ENCODE measurements around the gene KCNK4. TPM values are rescaled to one million over a fixed set of nuclear protein-coding genes. Genes with fewer than 3 reads are reported as not detected.

KCNK4 gene
- total and polyA plus RNA-seq, 2 of the 13 experiments (the other 11 are each of a cell fraction or from before 2014, with no cell fraction given) = not detected

- peak; percentile 56 for TF ChIP-seq AGO2 (optimal IDR thresholded peaks at IDR 0.05; ENCODE audit: low read depth, low read length)
- no peak for TF ChIP-seq STAT5B (CRISPR knock-in tag; IDR thresholded peaks at IDR 0.05)
- no peak for TF ChIP-seq ZNF878 (CRISPR knock-in tag; IDR thresholded peaks at IDR 0.05)
- no peak for TF ChIP-seq ZNF713 (CRISPR knock-in tag; IDR thresholded peaks at IDR 0.05)
- peak; percentile 61; the same call in 1 of the 2 replicates for TF ChIP-seq ZNF768 (CRISPR knock-in tag; IDR thresholded peaks at IDR 0.05)
- TF ChIP-seq ELF1 (CRISPR knock-in tag; IDR thresholded peaks at IDR 0.05) = no peak; the same call in 1 of the 2 replicates
- TF ChIP-seq SOX13 (IDR thresholded peaks at IDR 0.05) = no peak
- TF ChIP-seq SOX13 (CRISPR knock-in tag; conservative IDR thresholded peaks at IDR 0.05 in 1 of 2, IDR thresholded peaks at IDR 0.05 in 1 of 2) = no peak
- TF ChIP-seq IKZF1 (IDR thresholded peaks at IDR 0.05) = no peak
- no peak for TF ChIP-seq HNF1A (IDR thresholded peaks at IDR 0.05; ENCODE audit: low read depth)
- TF ChIP-seq HNF1A (CRISPR knock-in tag; IDR thresholded peaks at IDR 0.05; ENCODE audit: borderline replicate concordance) = no peak; the same call in 1 of the 2 replicates
- peak; percentile 81; the same call in 1 of the 2 replicates for TF ChIP-seq ZNF678 (CRISPR knock-in tag; IDR thresholded peaks at IDR 0.05)
- no peak for TF ChIP-seq ZSCAN30 (CRISPR knock-in tag; IDR thresholded peaks at IDR 0.05)
- peak; percentile 72; the same call in 1 of the 2 replicates for TF ChIP-seq ZBTB42 (CRISPR knock-in tag; IDR thresholded peaks at IDR 0.05)
- TF ChIP-seq ZNF704 (CRISPR knock-in tag; IDR thresholded peaks at IDR 0.05; ENCODE audit: borderline replicate concordance) = no peak
- 0 out of 2 replicates have a peak, but pooled peaks have one; percentile 32 for TF ChIP-seq CENPT (CRISPR knock-in tag; IDR thresholded peaks at IDR 0.05; ENCODE audit: low read depth)
- TF ChIP-seq CSRNP2 (CRISPR knock-in tag; conservative IDR thresholded peaks at IDR 0.05; ENCODE audit: low read depth) = no peak
- no peak for TF ChIP-seq RBAK (CRISPR knock-in tag; IDR thresholded peaks at IDR 0.05)
- TF ChIP-seq ATF7 (IDR thresholded peaks at IDR 0.05) = peak; percentile 46; the same call in 1 of the 2 replicates
- TF ChIP-seq ATF7 (CRISPR knock-in tag; IDR thresholded peaks at IDR 0.05) = peak; percentile 55; the same call in 1 of the 2 replicates
- TF ChIP-seq EZH2 (conservative IDR thresholded peaks at IDR 0.05; ENCODE audit: low read depth, low read length) = no peak
- TF ChIP-seq MXD1 (CRISPR knock-in tag; IDR thresholded peaks at IDR 0.05) = peak; percentile 73
- TF ChIP-seq NONO (IDR thresholded peaks at IDR 0.05) = no peak
- peak; percentile 15; the same call in 1 of the 2 replicates for TF ChIP-seq NONO (CRISPR knock-in tag; conservative IDR thresholded peaks at IDR 0.05)
Measured at GRCh38 chr11:64317961-64318765, 27.1 kb downstream of the KCNK4 start, which contains the start of gene PRDX5 (continued).

Data from HepG2 (cell line).